GM12891 (cell line): ENCODE results near the gene JAKMIP3.

Experiments used
- DNase-seq: peaks from one replicate; pipeline ENCODE4 v3.0.0; 2011; ENCODE audit warnings: low spot score; ENCODE audit not compliant: insufficient read length
- FAIRE-seq: peaks from 2 replicates; lab custom pipeline; 2011; peaks lifted over from hg19 to GRCh38; lab: Jason Lieb, UNC
- PAX5 ChIP-seq: IDR thresholded peaks from 2 replicates; pipeline ENCODE4 v1.6.1; 2011; ENCODE audit warnings: low read length, moderate library complexity, mild to moderate bottlenecking; ENCODE audit not compliant: insufficient read depth, severe bottlenecking
- POLR2A ChIP-seq: IDR thresholded peaks from 2 replicates; pipeline ENCODE4 v1.6.1; 2011; ENCODE audit warnings: low read depth, low read length, control low read depth
- POLR2AphosphoS5 ChIP-seq: IDR thresholded peaks from 2 replicates; pipeline ENCODE4 v1.6.1; 2011; ENCODE audit warnings: low read depth, low read length, control low read depth
- POU2F2 ChIP-seq: IDR thresholded peaks from 2 replicates; pipeline ENCODE4 v1.6.1; 2011; ENCODE audit warnings: low read depth, mild to moderate bottlenecking, control low read depth, low read length, moderate library complexity
- SPI1 ChIP-seq: IDR thresholded peaks from 2 replicates; pipeline ENCODE4 v1.6.1; 2011; ENCODE audit warnings: low read depth, low read length, control low read depth
- TAF1 ChIP-seq: IDR thresholded peaks from 2 replicates; pipeline ENCODE4 v1.6.1; 2011; ENCODE audit warnings: low read depth, low read length, control low read depth

Gene JAKMIP3

GRCh38 chr10:132027423-132027983 lies 38.2 kb upstream of the JAKMIP3 start:
- DNase-seq (no peak), FAIRE-seq (no peak)
- no peak for TF ChIP-seq POLR2AphosphoS5
- no peak for TF ChIP-seq POU2F2
- TF ChIP-seq PAX5, result no peak
- TF ChIP-seq POLR2A, result no peak
- TF ChIP-seq SPI1, result no peak
- no peak for TF ChIP-seq TAF1

GRCh38 chr10:132028706-132029105 lies 37.0 kb upstream of the JAKMIP3 start:
- no peak for FAIRE-seq
- TF ChIP-seq POLR2AphosphoS5, result no peak
- TF ChIP-seq TAF1, result no peak
- TF ChIP-seq POU2F2, result no peak
- TF ChIP-seq POLR2A, result no peak
- no peak for TF ChIP-seq PAX5
- TF ChIP-seq SPI1, result no peak
- DNase-seq, result no peak

GRCh38 chr10:132030898-132031463 lies 34.8 kb upstream of the JAKMIP3 start:
- FAIRE-seq (no peak), DNase-seq (no peak)
- TF ChIP-seq TAF1 (no peak), POU2F2 (no peak), PAX5 (no peak), POLR2AphosphoS5 (no peak), POLR2A (no peak), SPI1 (no peak)

GRCh38 chr10:132033632-132034031 lies 32.1 kb upstream of the JAKMIP3 start:
- DNase-seq (no peak), FAIRE-seq (no peak)
- TF ChIP-seq POLR2A, result no peak

GRCh38 chr10:132035476-132035875 lies 30.3 kb upstream of the JAKMIP3 start:
- DNase-seq (no peak), FAIRE-seq (no peak)
- TF ChIP-seq PAX5, result no peak
- no peak for TF ChIP-seq POLR2A
- TF ChIP-seq POLR2AphosphoS5, result no peak
- TF ChIP-seq TAF1, result no peak
- no peak for TF ChIP-seq POU2F2
- TF ChIP-seq SPI1, result no peak

GRCh38 chr10:132036153-132036886 lies 29.4 kb upstream of the JAKMIP3 start:
- TF ChIP-seq TAF1, result no peak
- no peak for TF ChIP-seq PAX5
- no peak for TF ChIP-seq POU2F2
- TF ChIP-seq SPI1, result no peak
- no peak for FAIRE-seq
- DNase-seq, result no peak

- FAIRE-seq (no peak), DNase-seq (no peak)
- TF ChIP-seq POLR2AphosphoS5 (no peak), TAF1 (no peak), PAX5 (no peak), POU2F2 (no peak), SPI1 (no peak), POLR2A (no peak)
These were observed 28.7 kb upstream of the JAKMIP3 start for GRCh38 chr10:132036887-132037675.

GRCh38 chr10:132037676-132037975 lies 28.1 kb upstream of the JAKMIP3 start:
- DNase-seq (no peak), FAIRE-seq (no peak)
- TF ChIP-seq POU2F2 (no peak), SPI1 (no peak), PAX5 (no peak), POLR2A (no peak), TAF1 (no peak), POLR2AphosphoS5 (no peak)

- TF ChIP-seq POLR2AphosphoS5, result no peak
- TF ChIP-seq TAF1, result no peak
- no peak for TF ChIP-seq POLR2A
- TF ChIP-seq PAX5, result no peak
- DNase-seq, result no peak
- no peak for FAIRE-seq
These were observed 26.4 kb upstream of the JAKMIP3 start for GRCh38 chr10:132039371-132039770.
